ENCODE data around the gene FANCL.
A peak's percentile ranks its signal among the peaks of the same experiment; 100 is the strongest.

The FANCL gene

GRCh38 chr2:58241546-58241864 lies 380 bp upstream of the FANCL start:
- peak overlapping the region; percentile 82 for H3K27ac ChIP-seq
- TF ChIP-seq ZFX (IDR thresholded peaks at IDR 0.05), result no peak

- no peak overlapping the region for H3K27ac ChIP-seq
Observed at GRCh38 chr2:58239243-58239925, 1.7 kb downstream of the FANCL start.

GRCh38 chr2:58237741-58238140 lies 3.4 kb downstream of the FANCL start:
- TF ChIP-seq ZFX (IDR thresholded peaks at IDR 0.05), result no peak
- TF ChIP-seq CTCF (conservative IDR thresholded peaks at IDR 0.05), result no peak
- no peak overlapping the region for H3K27ac ChIP-seq

More at GRCh38 chr2:58239243-58239925, 1.7 kb downstream of the FANCL start:
- TF ChIP-seq CTCF (conservative IDR thresholded peaks at IDR 0.05) (no peak), ZFX (IDR thresholded peaks at IDR 0.05) (no peak)

GRCh38 chr2:58235984-58236383 lies 5.1 kb downstream of the FANCL start:
- TF ChIP-seq ZFX (IDR thresholded peaks at IDR 0.05) (no peak), CTCF (conservative IDR thresholded peaks at IDR 0.05) (no peak)
- H3K27ac ChIP-seq, result no peak overlapping the region

DNA sequence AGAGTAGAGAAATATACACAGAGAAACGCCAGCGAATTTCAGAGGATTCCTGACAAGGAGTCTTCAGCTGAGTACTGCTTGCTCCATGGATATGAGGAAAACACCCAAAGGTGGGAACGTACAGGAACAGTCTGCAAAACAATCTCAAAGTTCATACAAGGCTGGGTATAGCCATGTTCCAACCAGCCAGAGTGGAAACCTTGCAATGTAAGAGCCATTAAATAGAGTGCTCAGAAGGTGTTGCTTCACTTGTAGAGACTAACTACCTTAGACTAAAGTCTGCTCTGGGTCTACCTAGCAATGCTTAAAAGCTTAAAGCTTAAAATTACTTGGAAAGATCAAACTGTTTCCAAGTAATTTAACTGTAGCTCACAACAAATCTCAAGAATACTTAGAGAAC lies 6.0 kb downstream of the FANCL start:
- no peak overlapping the region for H3K27ac ChIP-seq
- TF ChIP-seq ZFX (IDR thresholded peaks at IDR 0.05), result no peak
- no peak for TF ChIP-seq CTCF (conservative IDR thresholded peaks at IDR 0.05)

DNA sequence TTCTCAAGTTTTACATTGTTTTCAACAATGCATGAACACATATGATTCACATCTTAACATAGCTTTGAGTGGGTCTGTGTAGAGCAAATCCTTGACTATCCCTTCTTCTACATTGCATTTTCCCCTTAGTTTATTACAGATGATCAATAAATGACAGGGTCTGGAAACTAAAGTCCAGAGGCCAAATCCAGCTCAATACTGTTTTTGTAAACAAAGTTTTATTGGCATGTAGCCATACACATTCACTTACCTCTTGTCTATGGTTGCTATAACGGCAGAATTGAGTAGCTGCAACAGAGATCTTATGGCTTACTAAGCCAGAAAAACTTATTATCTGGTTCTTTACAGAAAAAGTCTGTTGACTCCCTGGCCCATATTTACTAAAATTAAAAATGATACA lies 12.8 kb downstream of the FANCL start:
- no peak overlapping the region for H3K27ac ChIP-seq
- no peak for TF ChIP-seq ZFX (IDR thresholded peaks at IDR 0.05)

DNA sequence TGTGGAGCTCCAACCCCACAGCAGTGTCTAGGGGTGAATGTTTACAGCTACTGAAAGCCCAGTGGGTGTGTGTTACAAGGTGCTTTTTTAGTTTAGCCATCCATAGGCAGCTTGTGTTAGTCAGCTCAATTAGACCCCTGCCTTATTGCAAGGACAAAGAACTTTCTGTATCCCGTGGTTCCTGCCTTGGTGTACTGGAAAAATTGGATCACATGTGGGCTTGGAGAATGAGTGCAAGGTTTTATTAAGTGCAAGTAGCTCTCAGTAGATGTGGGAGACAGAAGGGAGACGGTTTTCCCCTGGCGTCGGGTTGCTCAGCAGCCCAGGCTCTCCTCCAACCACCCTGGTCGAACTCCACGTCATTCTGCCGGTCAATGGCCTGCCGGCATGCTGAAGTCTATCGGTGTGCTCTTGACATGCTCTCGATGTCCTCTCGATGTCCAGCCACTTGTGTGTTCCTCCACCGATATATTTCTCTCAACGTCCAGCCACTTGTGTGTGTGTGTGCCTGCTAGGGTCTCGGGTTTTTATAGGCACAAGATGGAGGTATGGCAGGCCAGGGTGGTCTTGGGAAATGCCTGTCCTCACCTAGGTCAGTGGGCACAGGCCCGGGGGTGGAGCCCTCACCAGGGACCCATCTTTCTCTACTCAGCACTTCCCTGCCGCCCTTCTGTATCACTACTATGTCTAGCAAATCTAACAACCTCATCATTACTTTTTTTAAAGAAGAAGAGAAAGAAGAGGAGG lies 13.8 kb downstream of the FANCL start:
- no peak overlapping the region for H3K27ac ChIP-seq
- TF ChIP-seq ZFX (IDR thresholded peaks at IDR 0.05) (no peak), CTCF (conservative IDR thresholded peaks at IDR 0.05) (no peak)

GRCh38 chr2:58221909-58222308 lies 19.2 kb downstream of the FANCL start:
- TF ChIP-seq ZFX (IDR thresholded peaks at IDR 0.05) (no peak), CTCF (conservative IDR thresholded peaks at IDR 0.05) (no peak)
- H3K27ac ChIP-seq, result no peak overlapping the region

Measured in C4-2B (cell line).